Gastrocnemius medialis (tissue), 4 donors: Measurements from ENCODE around the gene SP8.

ENCODE experiments used
- CTCF ChIP-seq, 5 experiments: fragments of 450-650 bp in 3 of 5; fragments of 200-600 bp in 2 of 5; sonication (generic) in 2 of 5; IDR thresholded peaks in 4 of 5; conservative IDR thresholded peaks in 1 of 5; 1 replicate in 4 of 5; 2 replicates in 1 of 5; pipeline ENCODE4 v1.5.1; 2016 to 2019; ENCODE audit warnings: antibody characterized with exemption in 5 of 5, mild to moderate bottlenecking in 3 of 5, moderate library complexity in 3 of 5
- POLR2A ChIP-seq, 2 donors: fragments of 450-650 bp; IDR thresholded peaks; one replicate each; pipeline ENCODE4 v1.6.1; 2017; ENCODE audit warnings: antibody characterized with exemption in 2 of 2, mild to moderate bottlenecking in 2 of 2, moderate library complexity in 2 of 2

GRCh38 chr7:20784388-20785156 is 2.1 kb downstream of the SP8 start:
- TF ChIP-seq CTCF (IDR thresholded peaks at IDR 0.05 in 4 of 5, conservative IDR thresholded peaks at IDR 0.05 in 1 of 5): no peak
- TF ChIP-seq POLR2A (IDR thresholded peaks at IDR 0.05): no peak
